ENCODE measurements around the gene BMAL1. TPM values are rescaled to one million over a fixed set of nuclear protein-coding genes. Genes with fewer than 3 reads are reported as not detected.

Gene BMAL1
- polyA plus RNA-seq, 3 donors: 8.1 to 14.1 (median 12.7) TPM

Other genes starting within 250 kb of the BMAL1 start
- 10 to 100 TPM; 27.0 to 31.7 (median 31.6) TPM for gene BTBD10, start 185.4 kb downstream of the BMAL1 start, polyA plus RNA-seq (ENCODE audit: insufficient read length in 3 of 3)
- gene PTH, start 218.2 kb downstream of the BMAL1 start, polyA plus RNA-seq (ENCODE audit: insufficient read length in 3 of 3): not detected

Data from renal pelvis (tissue), 3 donors.